CD14-positive monocyte (primary cell): ENCODE results near the gene PYURF. TPM values are rescaled to one million over a fixed set of nuclear protein-coding genes. Genes with fewer than 3 reads are reported as not detected.

Experiments
- DNase-seq, 3 donors: peaks; one replicate each; pipeline ENCODE4 v3.0.0-alpha.2; 2011 to 2022
- H2AFZ ChIP-seq: 2 replicates; pipeline ENCODE4 v1.6.0; 2012; ENCODE audit warnings: mild to moderate bottlenecking, low read depth, low read length, inconsistent platforms; ENCODE audit not compliant: insufficient read depth, poor library complexity, severe bottlenecking
- H3K27ac ChIP-seq, 2 donors: 1 replicate in 1 of 2; 2 replicates in 1 of 2; pipeline ENCODE4 v1.5.1; 2012 to 2013; ENCODE audit warnings: low read length in 2 of 2, control low read depth in 1 of 2, inconsistent platforms in 1 of 2, low read depth in 1 of 2, mild to moderate bottlenecking in 1 of 2
- H3K27me3 ChIP-seq, 2 donors: one replicate each; pipeline versions ENCODE4 v1.6.0 to v1.6.1; 2011 to 2013; ENCODE audit warnings: low read length in 2 of 2; ENCODE audit not compliant: control insufficient read depth in 2 of 2, insufficient read depth in 2 of 2
- H3K36me3 ChIP-seq, 2 donors: replicated peaks in 1 of 2; 1 replicate in 1 of 2; 2 replicates in 1 of 2; pipeline versions ENCODE4 v1.5.1 to v1.6.1; 2012 to 2013; ENCODE audit warnings: low read length in 2 of 2, control low read depth in 1 of 2, inconsistent platforms in 1 of 2, mild to moderate bottlenecking in 1 of 2; ENCODE audit not compliant: insufficient read depth in 2 of 2, control insufficient read depth in 1 of 2
- H3K4me1 ChIP-seq, 2 donors: 1 replicate in 1 of 2; 2 replicates in 1 of 2; pipeline versions ENCODE4 v1.5.1 to v1.6.1; 2012 to 2013; ENCODE audit warnings: low read length in 2 of 2, control low read depth in 1 of 2, inconsistent platforms in 1 of 2, mild to moderate bottlenecking in 1 of 2, moderate library complexity in 1 of 2; ENCODE audit not compliant: insufficient read depth in 2 of 2, control insufficient read depth in 1 of 2
- H3K4me2 ChIP-seq: replicated peaks from 2 replicates; pipeline ENCODE3; 2012; ENCODE audit warnings: low read length, moderate library complexity, mild to moderate bottlenecking; ENCODE audit not compliant: poor library complexity, severe bottlenecking; ENCODE audit errors: extremely low read depth
- H3K4me3 ChIP-seq, 3 experiments: fragments of 200-600 bp in 1 of 3; sonication (generic) in 1 of 3; replicated peaks in 1 of 3; 1 replicate in 2 of 3; 2 replicates in 1 of 3; pipeline ENCODE4 v1.5.1; 2011 to 2013; ENCODE audit warnings: low read length in 3 of 3, mild to moderate bottlenecking in 3 of 3, control low read depth in 2 of 3, low read depth in 2 of 3, inconsistent platforms in 1 of 3, moderate library complexity in 1 of 3
- H3K79me2 ChIP-seq: 2 replicates; pipeline ENCODE4 v1.6.0; 2012; ENCODE audit warnings: mild to moderate bottlenecking, control low read depth, inconsistent platforms, low read length, moderate library complexity; ENCODE audit not compliant: insufficient read depth
- H3K9ac ChIP-seq: 2 replicates; pipeline ENCODE4 v1.6.0; 2017; ENCODE audit warnings: low read length, mild to moderate bottlenecking; ENCODE audit not compliant: insufficient read depth, poor library complexity, severe bottlenecking
- H3K9me3 ChIP-seq, 2 donors: replicated peaks in 1 of 2; 1 replicate in 1 of 2; 2 replicates in 1 of 2; pipeline versions ENCODE4 v1.5.1 to v1.6.1; 2012 to 2013; ENCODE audit warnings: low read length in 2 of 2, control low read depth in 1 of 2; ENCODE audit not compliant: control insufficient read depth in 1 of 2, insufficient read depth in 1 of 2
- H4K20me1 ChIP-seq: 2 replicates; pipeline ENCODE4 v1.6.0; 2012; ENCODE audit warnings: mild to moderate bottlenecking, low read length, control low read depth, moderate library complexity; ENCODE audit not compliant: insufficient read depth
- H3K27ac Mint-ChIP-seq, 7 donors: one replicate each; pipeline ENCODE4 v1.8.0; 2020; ENCODE audit warnings: mild to moderate bottlenecking in 7 of 7, mixed read lengths in 7 of 7, moderate library complexity in 6 of 7, inconsistent platforms in 2 of 7
- H3K27me3 Mint-ChIP-seq, 3 donors: one replicate each; pipeline ENCODE4 v1.8.0; 2021 to 2022; ENCODE audit warnings: low read depth in 3 of 3, mild to moderate bottlenecking in 3 of 3, mixed read lengths in 3 of 3, moderate library complexity in 3 of 3, inconsistent platforms in 1 of 3
- H3K36me3 Mint-ChIP-seq, 2 donors: one replicate each; pipeline ENCODE4 v1.8.0; 2020; ENCODE audit warnings: mixed read lengths in 2 of 2, inconsistent platforms in 1 of 2, mild to moderate bottlenecking in 1 of 2
- H3K4me1 Mint-ChIP-seq: one replicate; pipeline ENCODE4 v1.8.0; 2020; ENCODE audit warnings: mild to moderate bottlenecking, mixed read lengths
- H3K4me3 Mint-ChIP-seq, 2 donors: one replicate each; pipeline ENCODE4 v1.8.0; 2020; ENCODE audit warnings: mild to moderate bottlenecking in 2 of 2, mixed read lengths in 2 of 2, moderate library complexity in 1 of 2
- H3K9me3 Mint-ChIP-seq, 7 donors: one replicate each; pipeline ENCODE4 v1.8.0; 2020 to 2022; ENCODE audit warnings: mixed read lengths in 7 of 7, mild to moderate bottlenecking in 6 of 7, moderate library complexity in 6 of 7, inconsistent platforms in 2 of 7
- CTCF ChIP-seq: fragments of 200-600 bp; IDR thresholded peaks from one replicate; pipeline ENCODE4 v1.8.0; 2022; ENCODE audit warnings: antibody characterized with exemption, mild to moderate bottlenecking
- WGBS: methylation state at CpG from one replicate; pipeline ENCODE4 v1.1.5; 2013; ENCODE audit warnings: missing lambda C conversion rate; ENCODE audit not compliant: insufficient coverage; 5-methylcytosine and 5-hydroxymethylcytosine counted together
- intact Hi-C, 2 donors: fragments of 100-400 bp; cut with micrococcal nuclease; formaldehyde crosslinking; loops; one replicate each; pipeline versions ENCODE4 v1.15.0 to v1.15.1; 2023
- polyA plus RNA-seq, 3 donors: library from polyadenylated mRNA; depleted of rRNA in 1 of 3; unstranded in 2 of 3; stranded (reverse) in 1 of 3; fragments of 300-500 nt in 2 of 3; fragments of >200 nt in 1 of 3; fragmentation: Illumina TruSeq in 2 of 3; gene quantifications; 1 replicate in 2 of 3; 2 replicates in 1 of 3; pipeline ENCODE4 v1.2.3, GENCODE V29; 2012 to 2021

The PYURF gene
- polyA plus RNA-seq, 3 donors = 18.8 to 227 (median 220) TPM

GRCh38 chr4:88567591-88567990 lies 44.0 kb upstream of the PYURF start:
- H3K9me3 Mint-ChIP-seq = peaks cover 0 to 4% (median 0%) of the 10 kb centered on the region in 7 donors
- peaks cover 2% of the 10 kb centered on the region for H3K4me1 Mint-ChIP-seq
- no peaks in the 10 kb centered on the region for H3K27me3 ChIP-seq
- DNase-seq = no peak
- no peak overlapping the region for H3K4me3 Mint-ChIP-seq
- intact Hi-C loops = no loop called here
- no peaks in the 10 kb centered on the region for H3K79me2 ChIP-seq
- no peak overlapping the region for H3K4me2 ChIP-seq
- H3K9me3 ChIP-seq = no peaks in the 10 kb centered on the region
- H3K27me3 Mint-ChIP-seq = peaks cover 0 to 2% (median 2%) of the 10 kb centered on the region in 3 donors
- H3K36me3 Mint-ChIP-seq = no peaks in the 10 kb centered on the region
- no peak overlapping the region for H3K27ac Mint-ChIP-seq
- no peak for TF ChIP-seq CTCF
- H3K27ac ChIP-seq = no peak overlapping the region
- no CpG with 5 or more reads among the region's 1 CpG for WGBS
- no peak overlapping the region for H3K9ac ChIP-seq
- no peaks in the 10 kb centered on the region for H3K4me1 ChIP-seq
- H4K20me1 ChIP-seq = no peaks in the 10 kb centered on the region
- no peaks in the 10 kb centered on the region for H3K36me3 ChIP-seq
- no peak overlapping the region for H3K4me3 ChIP-seq
- H2AFZ ChIP-seq = no peak overlapping the region

- WGBS = 92% methylated on average over 3 of the region's 7 CpGs
- Histone ChIP-seq H3K4me3 (no peak overlapping the region), H3K9me3 (peaks cover 0 to 6% of the 10 kb centered on the region in 2 donors), H3K79me2 (no peaks in the 10 kb centered on the region), H3K4me2 (no peak overlapping the region), H3K36me3 (no peaks in the 10 kb centered on the region), H4K20me1 (no peaks in the 10 kb centered on the region), H3K9ac (no peak overlapping the region), H3K4me1 (no peaks in the 10 kb centered on the region), H3K27ac (no peak overlapping the region), H3K27me3 (no peaks in the 10 kb centered on the region), H2AFZ (no peak overlapping the region)
- Mint-ChIP-seq H3K4me3 (no peak overlapping the region), H3K36me3 (no peaks in the 10 kb centered on the region), H3K4me1 (no peaks in the 10 kb centered on the region), H3K27me3 (peaks cover 0 to 1% (median 1%) of the 10 kb centered on the region in 3 donors), H3K27ac (peak overlapping the region in 1 of 7 donors; percentile 65), H3K9me3 (peaks cover 0 to 6% (median 4%) of the 10 kb centered on the region in 7 donors)
- intact Hi-C loops = loop anchor here in 1 of 2 donors (10.0 kb wide), 1 partner anchor 475 kb away; no protein-coding TSS in a partner anchor
- no peak for TF ChIP-seq CTCF
- DNase-seq = no peak
Observed at GRCh38 chr4:88549815-88550214, 26.2 kb upstream of the PYURF start.
